OCI-LY1 (cell line): ENCODE data around the gene FRMD1.

Source experiments
- EZH2 ChIP-seq: fragments of 200-600 bp; sonication (generic), shearing (Covaris generic); IDR thresholded peaks from 2 replicates; pipeline ENCODE4 v1.8.0; 2017; ENCODE audit warnings: borderline replicate concordance, mixed run types, mild to moderate bottlenecking, antibody characterized with exemption, low read length, moderate library complexity, mixed read lengths
- TF ChIP-seq, protein P1 (sequence below): fragments of 200-600 bp; sonication (generic), shearing (Covaris generic); IDR thresholded peaks from 2 replicates; pipeline ENCODE4 v1.5.1; 2017; ENCODE audit warnings: mild to moderate bottlenecking, antibody characterized with exemption, low read length, moderate library complexity, mixed read lengths

DNA sequence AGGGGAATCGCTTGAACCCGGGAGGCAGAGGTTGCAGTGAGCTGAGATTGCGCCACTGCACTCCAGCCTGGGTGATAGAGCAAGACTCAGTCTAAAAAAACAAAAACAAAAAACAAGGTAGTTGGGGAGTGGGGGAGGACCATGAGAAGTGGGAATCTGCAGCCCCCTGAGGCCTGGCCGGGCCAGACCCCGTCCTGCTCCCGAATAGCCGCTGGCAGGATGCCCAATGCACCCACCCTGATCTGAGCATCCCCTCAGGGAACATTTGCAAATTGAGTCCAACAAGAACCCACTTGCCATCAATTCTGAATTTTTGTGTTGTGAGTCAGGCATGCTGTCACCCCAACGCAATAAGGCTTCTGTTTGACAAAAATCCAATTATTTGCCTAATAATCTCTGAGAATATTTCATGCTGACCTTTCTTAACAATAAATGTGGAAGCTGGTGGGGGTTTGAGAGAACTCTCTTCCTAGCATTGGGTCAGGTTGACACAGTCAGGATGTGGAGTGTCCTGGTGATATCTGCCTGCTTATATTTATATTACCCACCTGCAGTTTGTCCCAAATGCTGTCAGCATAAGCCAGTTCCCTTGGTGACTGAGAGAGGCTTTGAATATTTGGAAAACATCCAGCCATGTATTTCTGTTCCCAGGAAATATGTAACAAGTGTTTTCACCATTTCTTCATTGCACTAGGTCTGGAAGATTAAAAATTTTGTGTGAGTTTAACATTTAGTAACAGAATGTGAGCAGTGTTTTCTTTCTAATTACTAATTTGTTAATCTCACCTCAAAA, 28.4 kb upstream of the FRMD1 start:
- TF ChIP-seq, protein P1, sequence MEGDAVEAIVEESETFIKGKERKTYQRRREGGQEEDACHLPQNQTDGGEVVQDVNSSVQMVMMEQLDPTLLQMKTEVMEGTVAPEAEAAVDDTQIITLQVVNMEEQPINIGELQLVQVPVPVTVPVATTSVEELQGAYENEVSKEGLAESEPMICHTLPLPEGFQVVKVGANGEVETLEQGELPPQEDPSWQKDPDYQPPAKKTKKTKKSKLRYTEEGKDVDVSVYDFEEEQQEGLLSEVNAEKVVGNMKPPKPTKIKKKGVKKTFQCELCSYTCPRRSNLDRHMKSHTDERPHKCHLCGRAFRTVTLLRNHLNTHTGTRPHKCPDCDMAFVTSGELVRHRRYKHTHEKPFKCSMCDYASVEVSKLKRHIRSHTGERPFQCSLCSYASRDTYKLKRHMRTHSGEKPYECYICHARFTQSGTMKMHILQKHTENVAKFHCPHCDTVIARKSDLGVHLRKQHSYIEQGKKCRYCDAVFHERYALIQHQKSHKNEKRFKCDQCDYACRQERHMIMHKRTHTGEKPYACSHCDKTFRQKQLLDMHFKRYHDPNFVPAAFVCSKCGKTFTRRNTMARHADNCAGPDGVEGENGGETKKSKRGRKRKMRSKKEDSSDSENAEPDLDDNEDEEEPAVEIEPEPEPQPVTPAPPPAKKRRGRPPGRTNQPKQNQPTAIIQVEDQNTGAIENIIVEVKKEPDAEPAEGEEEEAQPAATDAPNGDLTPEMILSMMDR = no peak
- no peak for TF ChIP-seq EZH2
